Osteoblast (primary cell): ENCODE results near the gene SBK3. TPM values are rescaled to one million over a fixed set of nuclear protein-coding genes. Genes with fewer than 3 reads are reported as not detected.
A peak's percentile ranks its signal among the peaks of the same experiment; 100 is the strongest.

Experiments
- DNase-seq: peaks from one replicate; pipeline ENCODE4 v3.0.0; 2011; ENCODE audit warnings: low spot score, mixed read lengths; ENCODE audit not compliant: insufficient read length; ENCODE audit errors: missing footprints
- H2AFZ ChIP-seq: 2 replicates; pipeline ENCODE4 v1.6.0; 2011; ENCODE audit warnings: mild to moderate bottlenecking, low read length
- H3K27ac ChIP-seq: 2 replicates; pipeline ENCODE4 v1.5.1; 2011; ENCODE audit warnings: mild to moderate bottlenecking, low read depth, low read length, moderate library complexity
- H3K27me3 ChIP-seq: 2 replicates; pipeline ENCODE4 v1.6.0; 2012; ENCODE audit warnings: mild to moderate bottlenecking, control low read depth, inconsistent platforms, low read length, moderate library complexity; ENCODE audit not compliant: insufficient read depth
- H3K36me3 ChIP-seq: 2 replicates; pipeline ENCODE4 v1.5.1; 2011; ENCODE audit warnings: mild to moderate bottlenecking, low read length, control low read depth, moderate library complexity; ENCODE audit not compliant: insufficient read depth
- H3K4me1 ChIP-seq: 2 replicates; pipeline ENCODE4 v1.5.1; 2011; ENCODE audit warnings: mild to moderate bottlenecking, low read length, control low read depth, moderate library complexity; ENCODE audit not compliant: insufficient read depth
- H3K4me2 ChIP-seq: 2 replicates; pipeline ENCODE4 v1.6.0; 2011; ENCODE audit warnings: mild to moderate bottlenecking, low read length; ENCODE audit not compliant: insufficient read depth
- H3K4me3 ChIP-seq: fragments of 200-600 bp; sonication (generic); 3 replicates; pipeline ENCODE4 v1.5.1; 2012; ENCODE audit warnings: mild to moderate bottlenecking, low read length, inconsistent platforms; ENCODE audit not compliant: insufficient read depth
- H3K79me2 ChIP-seq: 2 replicates; pipeline ENCODE4 v1.6.0; 2012; ENCODE audit warnings: mild to moderate bottlenecking, low read length, control low read depth, inconsistent platforms; ENCODE audit not compliant: insufficient read depth
- H3K9me3 ChIP-seq: 2 replicates; pipeline ENCODE4 v1.5.1; 2011; ENCODE audit warnings: low read depth, low read length, control low read depth
- H4K20me1 ChIP-seq: 2 replicates; pipeline ENCODE4 v1.6.0; 2012; ENCODE audit warnings: mild to moderate bottlenecking, low read length, control low read depth; ENCODE audit not compliant: insufficient read depth
- total RNA-seq: library from RNA; depleted of rRNA; stranded (reverse); fragments of >200 nt; gene quantifications from 2 replicates; pipeline ENCODE4 v1.2.3, GENCODE V29; 2012
- TF ChIP-seq, protein P1 (sequence below): IDR thresholded peaks from 2 replicates; pipeline ENCODE4 v1.5.1; 2011; ENCODE audit warnings: mild to moderate bottlenecking, low read depth, low read length, moderate library complexity; ENCODE audit errors: extremely low read depth

Gene SBK3, protein sequence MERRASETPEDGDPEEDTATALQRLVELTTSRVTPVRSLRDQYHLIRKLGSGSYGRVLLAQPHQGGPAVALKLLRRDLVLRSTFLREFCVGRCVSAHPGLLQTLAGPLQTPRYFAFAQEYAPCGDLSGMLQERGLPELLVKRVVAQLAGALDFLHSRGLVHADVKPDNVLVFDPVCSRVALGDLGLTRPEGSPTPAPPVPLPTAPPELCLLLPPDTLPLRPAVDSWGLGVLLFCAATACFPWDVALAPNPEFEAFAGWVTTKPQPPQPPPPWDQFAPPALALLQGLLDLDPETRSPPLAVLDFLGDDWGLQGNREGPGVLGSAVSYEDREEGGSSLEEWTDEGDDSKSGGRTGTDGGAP
- total RNA-seq = not detected in 2 replicates

DNA sequence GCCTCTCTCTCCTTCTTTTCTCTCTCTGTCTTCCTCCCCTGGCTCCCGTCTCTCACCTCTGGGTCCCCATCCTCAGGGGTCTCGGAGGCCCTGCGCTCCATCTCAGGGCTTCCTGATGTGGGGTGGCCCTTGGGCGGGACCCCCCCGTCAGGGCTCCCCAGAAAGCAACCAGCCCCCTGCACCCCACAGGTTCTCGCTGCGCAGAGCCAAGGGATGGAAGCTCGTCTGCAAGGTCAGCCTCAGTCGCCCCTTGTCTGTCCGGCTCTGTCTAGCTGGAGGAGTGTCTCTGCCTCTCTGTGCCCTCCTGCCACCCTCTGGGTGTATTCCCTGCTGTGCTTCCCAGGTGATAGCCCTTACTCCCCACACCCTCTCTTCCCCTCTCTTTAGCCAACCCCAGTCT lies at the start of gene SBK3:
SBK3 (minus strand) TSS at position 101 of the 400 bp plus-strand sequence; CDS start at position 101, 0 bp downstream.
- H3K79me2 ChIP-seq = no peaks in the 10 kb centered on the region
- no peaks in the 10 kb centered on the region for H3K27me3 ChIP-seq
- peak; percentile 85 for DNase-seq
- H3K27ac ChIP-seq = no peak within 1 kb of the TSS
- no peaks in the 10 kb centered on the region for H3K9me3 ChIP-seq
- H3K4me2 ChIP-seq = no peak within 1 kb of the TSS
- TF ChIP-seq, protein P1, sequence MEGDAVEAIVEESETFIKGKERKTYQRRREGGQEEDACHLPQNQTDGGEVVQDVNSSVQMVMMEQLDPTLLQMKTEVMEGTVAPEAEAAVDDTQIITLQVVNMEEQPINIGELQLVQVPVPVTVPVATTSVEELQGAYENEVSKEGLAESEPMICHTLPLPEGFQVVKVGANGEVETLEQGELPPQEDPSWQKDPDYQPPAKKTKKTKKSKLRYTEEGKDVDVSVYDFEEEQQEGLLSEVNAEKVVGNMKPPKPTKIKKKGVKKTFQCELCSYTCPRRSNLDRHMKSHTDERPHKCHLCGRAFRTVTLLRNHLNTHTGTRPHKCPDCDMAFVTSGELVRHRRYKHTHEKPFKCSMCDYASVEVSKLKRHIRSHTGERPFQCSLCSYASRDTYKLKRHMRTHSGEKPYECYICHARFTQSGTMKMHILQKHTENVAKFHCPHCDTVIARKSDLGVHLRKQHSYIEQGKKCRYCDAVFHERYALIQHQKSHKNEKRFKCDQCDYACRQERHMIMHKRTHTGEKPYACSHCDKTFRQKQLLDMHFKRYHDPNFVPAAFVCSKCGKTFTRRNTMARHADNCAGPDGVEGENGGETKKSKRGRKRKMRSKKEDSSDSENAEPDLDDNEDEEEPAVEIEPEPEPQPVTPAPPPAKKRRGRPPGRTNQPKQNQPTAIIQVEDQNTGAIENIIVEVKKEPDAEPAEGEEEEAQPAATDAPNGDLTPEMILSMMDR = no peak
- H3K36me3 ChIP-seq = no peaks in the 10 kb centered on the region
- H3K4me1 ChIP-seq = peaks cover 25% of the 10 kb centered on the region
- no peak within 1 kb of the TSS for H2AFZ ChIP-seq
- no peaks in the 10 kb centered on the region for H4K20me1 ChIP-seq
- H3K4me3 ChIP-seq = no peak within 1 kb of the TSS

DNA sequence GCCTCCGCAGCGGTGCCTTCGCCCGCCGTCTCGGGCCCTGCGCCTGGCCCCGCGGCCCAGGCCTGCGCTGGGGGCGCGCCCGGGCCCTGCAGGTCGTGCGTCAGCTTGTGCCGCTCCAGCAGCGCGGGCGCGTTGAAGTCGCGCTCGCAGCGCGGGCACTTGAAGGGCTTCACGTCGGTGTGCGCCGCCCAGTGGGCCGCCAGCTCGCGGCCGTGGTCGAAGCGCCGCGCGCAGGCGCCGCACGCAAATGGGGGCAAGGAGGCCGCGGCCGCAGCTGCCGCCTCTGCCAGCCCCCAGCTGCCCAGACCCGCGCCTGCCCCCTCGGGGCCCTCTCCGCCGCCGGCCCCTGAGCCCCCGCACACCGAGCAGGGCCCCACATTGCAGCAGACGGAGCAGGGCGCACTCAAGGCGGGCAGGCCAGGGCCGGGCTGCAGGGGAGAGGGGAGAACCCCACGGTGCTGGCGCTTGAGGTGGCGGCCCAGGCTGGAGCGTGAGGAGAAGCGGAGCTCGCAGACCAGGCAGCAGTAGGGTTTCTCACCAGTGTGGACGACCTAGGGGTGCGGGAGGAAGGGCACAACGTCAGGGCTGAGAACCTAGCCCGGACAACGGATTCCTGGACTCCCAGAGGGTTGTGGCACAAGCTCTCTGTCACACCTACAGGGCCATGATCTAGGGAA lies 47.9 kb upstream of the SBK3 start:
- Histone ChIP-seq H3K36me3 (peaks cover 21% of the 10 kb centered on the region), H3K4me2 (no peak overlapping the region), H3K9me3 (no peaks in the 10 kb centered on the region), H3K27ac (no peak overlapping the region), H2AFZ (no peak overlapping the region), H4K20me1 (peaks cover 4% of the 10 kb centered on the region), H3K79me2 (no peaks in the 10 kb centered on the region), H3K4me3 (no peak overlapping the region), H3K4me1 (no peaks in the 10 kb centered on the region), H3K27me3 (no peaks in the 10 kb centered on the region)
- TF ChIP-seq, protein P1 = no peak
- DNase-seq = peak; percentile 32

DNA sequence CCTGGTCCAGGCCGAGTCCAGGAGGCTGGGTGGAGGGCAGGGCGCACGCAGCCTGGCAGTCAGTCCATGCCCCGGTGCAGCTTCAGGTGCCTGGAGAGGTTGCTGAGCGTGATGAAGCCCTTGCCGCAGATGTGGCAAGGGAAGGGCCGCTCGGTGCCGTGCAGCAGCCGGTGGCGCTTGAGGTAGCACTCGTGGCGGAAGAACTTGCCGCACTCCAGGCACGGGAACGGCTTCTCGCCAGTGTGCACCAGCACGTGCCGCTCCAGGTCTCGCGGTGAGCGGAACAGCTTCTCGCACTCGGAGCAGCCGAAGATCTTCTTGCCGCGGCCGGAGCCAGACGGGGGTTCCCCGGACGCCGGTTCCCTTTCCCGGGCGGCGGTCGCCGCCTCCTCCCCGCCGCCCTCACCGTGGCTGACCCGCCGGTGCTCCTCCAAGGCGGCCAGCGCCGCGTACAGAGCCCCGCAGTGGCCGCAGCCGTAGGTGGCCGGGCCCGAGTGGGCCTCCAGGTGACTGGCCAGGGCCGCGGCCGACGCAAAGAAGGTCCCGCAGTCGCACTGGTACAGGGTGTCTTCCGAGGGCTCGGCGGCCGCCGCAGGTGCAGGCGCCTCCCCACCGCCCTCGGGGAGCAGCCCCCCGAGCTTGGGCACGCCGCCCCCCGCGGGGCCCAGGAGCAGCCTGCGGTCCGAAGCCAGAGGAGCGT lies 47.2 kb upstream of the SBK3 start:
- Histone ChIP-seq H3K27me3 (no peaks in the 10 kb centered on the region), H3K4me1 (no peaks in the 10 kb centered on the region), H3K79me2 (no peaks in the 10 kb centered on the region), H3K36me3 (peaks cover 21% of the 10 kb centered on the region), H3K4me3 (no peak overlapping the region), H3K4me2 (no peak overlapping the region), H4K20me1 (no peaks in the 10 kb centered on the region), H3K9me3 (no peaks in the 10 kb centered on the region), H2AFZ (no peak overlapping the region), H3K27ac (no peak overlapping the region)
- peak; percentile 73 for DNase-seq
- TF ChIP-seq, protein P1 = no peak
